Kidney (tissue), 14 donors: ENCODE measurements around the gene HLA-DQB1. TPM values are rescaled to one million over a fixed set of nuclear protein-coding genes. Genes with fewer than 3 reads are reported as not detected.

Experiments used
- DNase-seq, 5 donors: peaks; one replicate each; pipeline ENCODE4 v3.0.0-alpha.2; 2013 to 2020
- FAIRE-seq: peaks from 2 replicates; lab custom pipeline; 2012; peaks lifted over from hg19 to GRCh38; lab: Jason Lieb, UNC
- H3K27ac ChIP-seq, 2 donors: one replicate each; pipeline ENCODE4 v1.7.0; 2013; ENCODE audit warnings: low read depth in 2 of 2, low read length in 2 of 2, inconsistent platforms in 1 of 2
- H3K27me3 ChIP-seq: one replicate; pipeline ENCODE4 v1.7.1; 2013; ENCODE audit warnings: low read length, inconsistent platforms; ENCODE audit not compliant: control insufficient read depth, insufficient read depth
- H3K36me3 ChIP-seq, 3 donors: one replicate each; pipeline versions ENCODE4 v1.7.0 to v1.7.1; 2013; ENCODE audit warnings: low read length in 3 of 3, control low read depth in 1 of 3, inconsistent platforms in 1 of 3; ENCODE audit not compliant: insufficient read depth in 3 of 3, control insufficient read depth in 2 of 3
- H3K4me1 ChIP-seq, 3 donors: one replicate each; pipeline versions ENCODE4 v1.7.0 to v1.7.1; 2013; ENCODE audit warnings: low read length in 3 of 3, inconsistent platforms in 1 of 3, low read depth in 1 of 3; ENCODE audit not compliant: control insufficient read depth in 2 of 3, insufficient read depth in 2 of 3
- H3K4me3 ChIP-seq, 3 donors: one replicate each; pipeline versions ENCODE4 v1.7.0 to v1.8.1; 2013; ENCODE audit warnings: low read length in 3 of 3, control low read depth in 1 of 3, inconsistent platforms in 1 of 3
- H3K9ac ChIP-seq, 3 donors: one replicate each; pipeline versions ENCODE4 v1.7.0 to v1.7.1; 2013; ENCODE audit warnings: low read length in 3 of 3, control low read depth in 1 of 3, inconsistent platforms in 1 of 3
- H3K9me3 ChIP-seq, 3 donors: one replicate each; pipeline versions ENCODE4 v1.7.0 to v1.7.1; 2013; ENCODE audit warnings: low read length in 3 of 3, control low read depth in 1 of 3, inconsistent platforms in 1 of 3; ENCODE audit not compliant: control insufficient read depth in 2 of 3, insufficient read depth in 1 of 3
- CTCF ChIP-seq: IDR thresholded peaks from 3 replicates; pipeline ENCODE4 v1.5.1; 2012; ENCODE audit warnings: mild to moderate bottlenecking, moderate library complexity, borderline replicate concordance; ENCODE audit not compliant: insufficient read depth; ENCODE audit errors: extremely low read depth
- intact Hi-C: fragments of 100-400 bp; cut with DNase I; formaldehyde crosslinking; loops from one replicate; pipeline ENCODE4 v1.11.1; 2022
- polyA plus RNA-seq: library from polyadenylated mRNA; stranded (reverse); fragments of 350-450 nt; fragmentation: Illumina TruSeq; extraction: RNeasy Lipid Tissue Mini Kit (QIAGEN cat#74804); gene quantifications from one replicate; pipeline ENCODE4 v1.2.3, GENCODE V29; 2014; ENCODE audit warnings: low read depth, low replicate concordance; ENCODE audit not compliant: insufficient read depth
- total RNA-seq: library from RNA; stranded (reverse); fragmentation: NEBNext Ultra II Directional; extraction: Animal tissue kit (Norgen Biotek cat#: 25700); gene quantifications from one replicate; pipeline ENCODE4 v1.2.1, GENCODE V29; 2021
- donor health status: control.
- donor health status: control.
- donor health status: control.
- donor health status: control.
- donor health status: control.
- donor health status: DM: yes; HTN: yes; CAD: no.
- donor health status: Normal renal cell carcinoma (clear cell type).

HLA-DQB1 gene
- total and polyA plus RNA-seq, 2 donors from 2014 or later = 13.8 to 48.0 TPM

DNA sequence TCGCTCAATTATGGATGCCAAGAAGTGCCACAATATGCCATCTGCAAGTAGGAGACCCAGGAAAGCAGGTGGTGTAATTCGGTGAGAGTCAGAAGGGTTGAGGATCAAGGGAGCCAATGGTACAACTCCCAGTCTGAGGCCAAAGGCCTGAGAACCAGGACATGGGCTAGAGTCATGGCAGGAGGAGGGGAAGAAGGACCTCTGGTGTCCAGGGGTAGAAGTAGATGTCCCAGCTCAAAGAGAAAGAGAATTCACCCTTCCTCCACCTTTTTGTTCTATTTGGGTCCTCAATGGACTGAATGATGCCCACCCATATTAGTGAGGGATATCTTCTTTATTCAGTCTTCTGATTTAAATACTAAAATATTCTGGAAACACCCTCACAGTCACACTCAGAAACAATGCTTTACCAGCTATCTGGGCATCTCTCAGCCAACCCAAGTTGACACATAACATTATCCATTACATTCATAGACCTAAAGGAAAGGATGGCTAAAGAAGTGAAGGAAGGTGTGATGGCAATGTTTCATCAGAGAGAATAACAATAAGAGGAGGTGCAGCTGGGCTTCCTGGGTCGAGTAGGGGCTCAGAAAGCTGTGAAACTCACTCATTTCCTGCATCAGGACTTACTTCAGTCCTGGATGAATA lies 50.4 kb downstream of the HLA-DQB1 start:
- no peaks in the 10 kb centered on the region for H3K4me1 ChIP-seq
- no peaks in the 10 kb centered on the region for H3K36me3 ChIP-seq
- FAIRE-seq (no peak), DNase-seq (no peak)
- H3K27me3 ChIP-seq = no peaks in the 10 kb centered on the region
- no peak for TF ChIP-seq CTCF
- no peaks in the 10 kb centered on the region for H3K9me3 ChIP-seq
- no peak overlapping the region for H3K9ac ChIP-seq
- intact Hi-C loops = no loop called here
- no peak overlapping the region for H3K27ac ChIP-seq
- no peak overlapping the region for H3K4me3 ChIP-seq

DNA sequence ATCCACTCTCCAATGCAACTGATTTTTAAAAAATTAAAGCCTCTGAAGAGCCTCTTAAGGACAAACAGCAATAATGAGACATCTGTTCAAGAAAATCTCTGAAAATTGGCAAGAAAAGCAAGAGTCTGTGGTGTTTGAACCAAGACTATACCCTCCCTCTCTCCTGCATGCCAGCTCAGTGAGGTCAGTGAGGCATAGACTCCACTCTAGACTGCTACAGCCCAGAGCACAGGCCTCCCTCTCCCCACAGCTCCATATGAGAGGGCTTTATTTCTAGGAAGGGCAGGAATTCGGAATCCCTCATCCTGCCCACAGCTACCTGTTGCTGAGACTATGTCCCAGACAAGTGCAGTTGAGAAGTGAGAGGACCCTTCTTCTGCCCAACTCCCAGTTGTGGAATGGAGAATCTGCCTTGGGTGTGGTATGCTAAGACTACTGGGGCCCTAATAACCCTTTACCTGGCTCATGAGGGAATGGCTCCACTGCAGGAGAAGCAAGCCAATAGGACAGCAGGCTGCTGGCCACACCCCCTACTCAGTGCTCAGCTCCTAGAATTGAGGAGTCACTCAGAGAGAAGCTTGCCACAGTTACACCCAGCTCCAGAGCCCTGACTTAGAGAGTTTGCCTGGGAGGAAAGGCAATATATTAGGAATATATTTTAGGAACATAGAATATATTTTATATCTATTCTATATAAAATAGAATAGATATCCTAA lies 51.9 kb downstream of the HLA-DQB1 start:
- no peak for TF ChIP-seq CTCF
- Histone ChIP-seq H3K9ac (no peak overlapping the region), H3K9me3 (no peaks in the 10 kb centered on the region), H3K36me3 (no peaks in the 10 kb centered on the region), H3K4me3 (no peak overlapping the region), H3K27ac (no peak overlapping the region), H3K27me3 (no peaks in the 10 kb centered on the region), H3K4me1 (no peaks in the 10 kb centered on the region)
- FAIRE-seq (no peak), DNase-seq (peak in 1 of 5 donors; percentile 13)
- intact Hi-C loops = no loop called here

- Histone ChIP-seq H3K4me1 (no peaks in the 10 kb centered on the region), H3K36me3 (no peaks in the 10 kb centered on the region), H3K9ac (no peak overlapping the region), H3K27ac (no peak overlapping the region), H3K27me3 (no peaks in the 10 kb centered on the region), H3K4me3 (no peak overlapping the region), H3K9me3 (no peaks in the 10 kb centered on the region)
- no peak for DNase-seq
- intact Hi-C loops = no loop called here
- no peak for FAIRE-seq
- TF ChIP-seq CTCF = no peak
These were observed 53.0 kb downstream of the HLA-DQB1 start for GRCh38 chr6:32613475-32613874.
